A673 (cell line): ENCODE results near the gene NHS. TPM values are rescaled to one million over a fixed set of nuclear protein-coding genes. Genes with fewer than 3 reads are reported as not detected.

ENCODE experiments used
- BruUV-seq: library from RNA; stranded (reverse); fragments of 400-500 nt; replicated peaks from 2 replicates; lab custom pipeline; 2021; lab: Mats Ljungman, UMichigan
- CTCF ChIA-PET: fragments of 300-600 bp; sonication (Branson Sonifier 250); formaldehyde crosslinking; loops from one replicate; lab custom pipeline; 2022; ENCODE audit warnings: antibody characterized with exemption; lab: Charles Lee
- POLR2A ChIA-PET: fragments of 300-600 bp; sonication (Branson Sonifier 250); formaldehyde crosslinking; loops from one replicate; lab custom pipeline; 2022; ENCODE audit warnings: antibody characterized with exemption; ENCODE audit not compliant: low non-redundant PET; lab: Charles Lee
- DNase-seq: peaks from one replicate; pipeline ENCODE4 v3.0.0-alpha.2; 2015; ENCODE audit warnings: low spot score
- H3K27ac ChIP-seq: fragments of 200-600 bp; sonication (generic); 2 replicates; pipeline ENCODE4 v1.5.1; 2016; ENCODE audit warnings: mixed run types, low read depth, mild to moderate bottlenecking, mixed read lengths, antibody characterized with exemption, low read length; ENCODE audit not compliant: poor library complexity, severe bottlenecking
- H3K27me3 ChIP-seq: fragments of 200-600 bp; sonication (generic); replicated peaks from 2 replicates; pipeline ENCODE4 v1.6.1; 2017; ENCODE audit warnings: mixed run types, low read depth, mild to moderate bottlenecking, mixed read lengths, antibody characterized with exemption, low read length; ENCODE audit not compliant: insufficient read depth, poor library complexity
- H3K36me3 ChIP-seq: fragments of 200-600 bp; sonication (generic); 2 replicates; pipeline ENCODE4 v1.6.1; 2016; ENCODE audit warnings: mixed run types, mild to moderate bottlenecking, mixed read lengths, antibody characterized with exemption, low read length; ENCODE audit not compliant: insufficient read depth, poor library complexity, severe bottlenecking
- H3K4me1 ChIP-seq: fragments of 200-600 bp; sonication (generic); 2 replicates; pipeline ENCODE4 v1.6.1; 2017; ENCODE audit warnings: mixed run types, mild to moderate bottlenecking, mixed read lengths, antibody characterized with exemption, low read length; ENCODE audit not compliant: insufficient read depth, poor library complexity, severe bottlenecking
- H3K4me3 ChIP-seq: fragments of 200-600 bp; sonication (generic); 2 replicates; pipeline ENCODE4 v1.5.1; 2016; ENCODE audit warnings: low read depth, mixed run types, mild to moderate bottlenecking, mixed read lengths, low read length; ENCODE audit not compliant: poor library complexity, severe bottlenecking
- H3K9me3 ChIP-seq: fragments of 200-600 bp; sonication (generic); 2 replicates; pipeline ENCODE4 v1.6.1; 2016; ENCODE audit warnings: mixed run types, low read depth, mild to moderate bottlenecking, mixed read lengths, antibody characterized with exemption, low read length; ENCODE audit not compliant: poor library complexity, severe bottlenecking
- CTCF ChIP-seq: fragments of 300-800, 200-600 bp; sonication (generic); conservative IDR thresholded peaks from 2 replicates; pipeline ENCODE4 v1.5.1; 2017; ENCODE audit warnings: low read depth, mild to moderate bottlenecking, antibody characterized with exemption, low read length, moderate library complexity, mixed read lengths
- EZH2 ChIP-seq: fragments of 200-600 bp; sonication (generic); IDR thresholded peaks from 2 replicates; pipeline ENCODE4 v1.6.1; 2017; ENCODE audit warnings: borderline replicate concordance, low read depth, mild to moderate bottlenecking, mixed read lengths, antibody characterized with exemption, low read length; ENCODE audit not compliant: poor library complexity, severe bottlenecking
- intact Hi-C: fragments of 100-400 bp; cut with micrococcal nuclease; formaldehyde crosslinking; loops from one replicate; pipeline ENCODE4 v1.10.0; 2022; ENCODE audit not compliant: unreplicated experiment
- total RNA-seq: library from RNA; stranded (reverse); gene quantifications from 2 replicates; pipeline ENCODE4 v1.2.3, GENCODE V29; 2021

The NHS gene
- total RNA-seq, 1 experiment from 2014 or later: 0.37 TPM

GRCh38 chrX:17679820-17680219, 304.8 kb downstream of the NHS start:
- TF ChIP-seq EZH2 (no peak), CTCF (no peak)
- Histone ChIP-seq H3K9me3 (no peaks in the 10 kb centered on the region), H3K27me3 (no peaks in the 10 kb centered on the region), H3K4me3 (no peak overlapping the region), H3K36me3 (no peaks in the 10 kb centered on the region), H3K4me1 (no peaks in the 10 kb centered on the region), H3K27ac (no peak overlapping the region)
- POLR2A ChIA-PET: no interaction called here
- no TSS peak for BruUV-seq
- no peak for DNase-seq
- CTCF ChIA-PET: no interaction called here
- intact Hi-C loops: no loop called here

GRCh38 chrX:17680732-17681413, 305.9 kb downstream of the NHS start:
- no TSS peak for BruUV-seq
- TF ChIP-seq EZH2: no peak
- no peak for TF ChIP-seq CTCF
- Histone ChIP-seq H3K4me3 (no peak overlapping the region), H3K4me1 (no peaks in the 10 kb centered on the region), H3K9me3 (no peaks in the 10 kb centered on the region), H3K36me3 (no peaks in the 10 kb centered on the region), H3K27me3 (no peaks in the 10 kb centered on the region), H3K27ac (no peak overlapping the region)
- POLR2A ChIA-PET: no interaction called here
- DNase-seq: no peak
- CTCF ChIA-PET: no interaction called here
- intact Hi-C loops: no loop called here

- Histone ChIP-seq H3K4me3 (no peak overlapping the region), H3K36me3 (no peaks in the 10 kb centered on the region), H3K27me3 (no peaks in the 10 kb centered on the region), H3K9me3 (no peaks in the 10 kb centered on the region), H3K4me1 (no peaks in the 10 kb centered on the region), H3K27ac (no peak overlapping the region)
- TF ChIP-seq EZH2 (no peak), CTCF (no peak)
- DNase-seq: no peak
- POLR2A ChIA-PET: no interaction called here
- no TSS peak for BruUV-seq
- CTCF ChIA-PET: no interaction called here
- intact Hi-C loops: no loop called here
These were observed 307.3 kb downstream of the NHS start for GRCh38 chrX:17682259-17682658.
